ENCODE data around the gene WAPL. TPM values are rescaled to one million over a fixed set of nuclear protein-coding genes. Genes with fewer than 3 reads are reported as not detected.

The WAPL gene
- total RNA-seq, 1 donor from 2014 or later: 28.6 TPM

DNA sequence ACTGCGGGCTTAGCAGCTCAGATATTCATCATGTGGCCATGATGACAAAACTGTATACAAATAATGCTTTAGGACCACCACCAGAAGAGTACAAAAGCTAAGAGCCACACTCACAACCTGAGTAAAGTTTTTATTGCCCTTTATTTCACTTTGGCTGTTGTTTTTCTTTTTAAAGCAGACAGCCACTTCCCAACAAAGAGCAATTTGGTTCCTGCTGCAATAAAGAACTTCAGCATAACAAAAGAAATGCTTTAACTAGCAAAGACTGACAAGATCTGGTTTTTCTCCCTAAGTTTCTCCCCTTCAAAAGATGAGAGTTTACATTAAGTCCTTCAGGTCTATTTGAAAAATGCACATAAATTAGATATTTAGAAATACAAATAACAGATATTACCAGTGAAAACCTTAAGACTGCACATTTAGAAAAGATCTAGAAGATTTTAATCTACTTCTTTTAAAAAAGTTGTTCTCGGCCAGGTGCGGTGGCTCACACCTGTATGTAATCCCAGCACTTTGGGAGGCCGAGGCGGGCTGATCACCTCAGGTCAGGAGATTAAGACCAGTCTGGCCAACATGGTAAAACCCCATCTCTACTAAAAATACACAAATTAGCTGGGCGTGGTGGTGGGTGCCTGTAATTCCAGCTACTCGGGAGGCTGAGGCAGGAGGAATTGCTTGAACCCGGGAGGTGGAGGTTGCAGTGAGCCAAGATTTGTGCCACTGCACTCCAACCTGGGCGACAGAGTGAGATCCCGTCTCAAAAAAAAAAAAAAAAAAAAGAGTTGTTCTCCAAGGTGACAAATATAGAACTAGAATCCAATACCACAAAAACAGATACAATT, 59.4 kb downstream of the WAPL start:
- DNase-seq (ENCODE audit: low spot score): no peak

DNA sequence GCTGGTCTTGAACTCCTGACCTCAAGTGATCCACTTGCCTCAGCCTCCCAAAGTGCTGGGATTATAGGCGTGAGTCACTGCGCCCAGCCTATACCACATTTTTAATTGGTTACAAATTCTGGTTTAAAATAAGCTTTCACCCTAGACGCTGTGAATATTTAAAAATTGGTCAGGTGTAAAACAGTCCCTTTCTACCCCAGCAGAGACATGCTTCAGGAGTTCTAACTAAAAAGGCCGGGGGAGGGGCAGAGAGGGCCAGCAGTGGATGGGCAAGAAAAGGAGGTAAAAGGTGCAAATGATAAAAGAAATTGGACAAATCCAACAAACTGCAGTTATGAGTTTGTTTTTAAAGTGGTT, 70.0 kb downstream of the WAPL start:
- DNase-seq (ENCODE audit: low spot score): no peak

DNA sequence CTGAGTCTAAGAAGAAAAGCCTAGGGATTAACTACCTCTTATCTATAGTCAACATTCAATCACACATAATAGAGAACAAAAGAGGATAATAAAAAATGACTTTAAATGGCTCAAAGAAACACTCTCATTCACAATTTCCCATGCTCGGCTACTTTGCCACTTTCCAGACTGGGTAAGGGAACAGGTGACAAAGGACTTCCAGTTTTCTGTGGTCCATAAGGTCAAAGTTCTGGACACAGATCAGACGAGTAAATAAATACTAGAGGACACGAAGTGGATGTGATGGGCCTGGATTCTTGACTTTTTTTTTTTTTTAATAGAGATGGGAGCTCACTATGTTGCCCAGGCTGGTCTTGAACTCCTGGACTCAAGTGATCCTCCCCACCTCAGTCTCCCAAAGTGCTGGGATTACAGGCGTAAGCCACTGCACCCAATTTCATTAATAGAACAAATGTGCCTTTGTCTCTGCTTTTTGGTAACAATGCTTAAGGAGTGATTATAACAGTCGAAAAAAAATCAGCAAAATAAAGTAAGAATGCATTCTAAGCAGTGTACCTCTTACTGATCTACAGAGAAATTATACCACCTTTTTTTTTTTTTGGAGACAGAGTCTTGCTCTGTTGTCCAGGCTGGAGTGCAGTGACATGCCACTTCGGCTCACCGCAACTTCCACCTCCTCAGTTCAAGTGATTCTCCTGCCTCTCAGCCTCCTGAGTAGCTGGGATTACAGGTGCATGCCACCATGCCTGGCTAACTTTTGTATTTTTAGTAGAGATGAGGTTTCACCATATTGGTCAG, 70.6 kb downstream of the WAPL start:
- DNase-seq (ENCODE audit: low spot score): no peak

DNA sequence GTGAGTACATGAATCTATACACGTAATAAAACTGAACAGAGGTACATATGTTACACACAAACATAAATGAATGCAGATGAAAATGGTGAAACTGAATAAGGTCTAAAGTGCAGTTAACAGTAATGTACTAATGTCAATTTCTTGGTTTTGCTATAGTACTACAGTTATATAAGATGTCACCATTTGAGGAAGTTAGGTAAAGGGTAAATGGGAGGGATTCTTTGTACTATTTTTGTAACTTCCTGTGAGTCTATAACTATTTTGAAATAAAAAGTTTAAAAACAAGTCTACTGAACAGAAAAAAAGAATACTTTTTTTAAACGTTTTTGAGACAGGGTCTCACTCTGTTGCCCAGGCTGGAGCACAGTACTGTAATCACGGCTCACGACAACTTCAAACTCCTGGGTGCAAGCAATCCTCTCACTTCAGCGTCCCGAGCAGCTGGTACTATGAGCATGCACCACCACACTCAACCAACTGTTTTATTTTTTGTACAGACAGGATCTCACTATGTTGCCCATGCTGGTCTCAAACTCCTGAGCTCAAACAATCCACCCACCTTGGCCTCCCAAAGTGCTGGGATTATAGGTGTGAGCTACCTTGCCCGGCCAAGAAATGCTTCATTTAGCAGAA, 71.5 kb downstream of the WAPL start:
- DNase-seq (ENCODE audit: low spot score): no peak

DNA sequence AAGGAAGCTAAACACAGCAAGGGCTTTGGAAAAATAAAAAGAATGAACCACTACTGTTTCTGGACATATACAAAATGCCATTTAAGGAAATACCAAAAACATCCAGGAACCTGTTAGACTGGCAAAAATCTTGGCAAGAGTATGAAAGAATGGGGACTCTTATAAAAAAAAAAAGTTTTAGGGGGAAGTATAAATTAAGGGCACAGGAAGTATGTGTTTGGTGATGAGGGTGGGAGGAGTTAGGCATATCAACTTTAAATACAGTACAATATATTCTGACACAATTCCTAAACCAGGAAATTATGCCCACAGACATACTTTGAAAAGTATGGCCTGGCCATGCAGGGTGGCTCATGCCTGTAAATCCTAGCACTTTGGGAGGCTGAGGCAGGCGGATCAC, 74.2 kb downstream of the WAPL start:
- no peak for DNase-seq (ENCODE audit: low spot score)

DNA sequence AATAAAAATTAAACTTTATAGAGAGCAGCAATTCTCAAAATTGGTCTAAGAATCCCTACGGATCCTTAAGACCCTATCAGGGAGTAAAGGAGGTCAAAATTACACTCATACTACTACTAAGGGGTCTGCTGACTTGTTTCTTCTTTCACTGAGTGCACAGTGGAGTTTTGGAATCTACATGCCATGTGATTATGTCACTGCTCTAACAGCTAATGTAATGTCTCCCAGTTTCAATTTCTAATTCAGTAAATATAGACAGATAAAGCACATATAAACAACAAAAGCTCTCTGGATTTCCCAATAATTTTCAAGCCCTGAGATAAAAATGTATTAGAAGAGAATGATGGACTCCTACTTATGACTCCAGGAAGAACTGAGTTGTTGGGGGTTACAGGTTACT, 74.6 kb downstream of the WAPL start:
- DNase-seq (ENCODE audit: low spot score): no peak

DNA sequence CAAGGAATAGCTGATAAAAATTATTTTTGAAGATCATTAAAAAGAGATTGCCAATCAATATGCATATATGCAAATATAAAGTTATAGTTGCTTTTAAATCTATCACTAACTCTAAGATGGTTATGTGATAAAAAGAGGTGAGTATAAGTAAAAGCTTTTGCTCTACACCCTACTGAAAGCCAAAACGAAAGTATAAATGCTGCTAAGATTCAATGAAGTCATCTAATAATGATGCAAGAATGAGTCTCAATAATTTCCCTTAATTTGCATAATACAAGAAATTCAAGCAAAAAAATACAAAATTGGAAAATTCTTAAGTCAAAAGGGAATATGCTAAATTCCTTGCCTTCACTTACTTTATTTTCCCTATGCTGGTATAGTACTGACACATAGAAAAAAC, 75.2 kb downstream of the WAPL start:
- DNase-seq (ENCODE audit: low spot score): no peak

DNA sequence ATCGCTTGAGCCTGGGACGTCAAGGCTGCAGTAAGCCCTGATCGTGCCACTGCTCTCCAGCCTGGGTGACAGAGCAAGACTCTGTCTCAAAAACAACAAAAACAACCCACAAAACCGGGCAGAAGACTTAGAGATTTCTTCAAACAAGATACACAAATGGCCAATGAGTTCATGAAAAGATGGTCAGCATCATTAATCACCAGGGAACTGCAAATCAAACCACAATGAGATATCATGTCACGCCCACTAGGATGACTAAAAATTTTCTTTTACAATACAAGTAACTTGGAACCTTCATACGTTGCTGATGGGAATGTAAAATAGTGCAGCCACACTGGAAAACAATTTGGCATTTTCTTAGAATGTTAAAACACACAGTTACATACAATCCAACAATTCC, 77.7 kb downstream of the WAPL start:
- no peak for DNase-seq (ENCODE audit: low spot score)

DNA sequence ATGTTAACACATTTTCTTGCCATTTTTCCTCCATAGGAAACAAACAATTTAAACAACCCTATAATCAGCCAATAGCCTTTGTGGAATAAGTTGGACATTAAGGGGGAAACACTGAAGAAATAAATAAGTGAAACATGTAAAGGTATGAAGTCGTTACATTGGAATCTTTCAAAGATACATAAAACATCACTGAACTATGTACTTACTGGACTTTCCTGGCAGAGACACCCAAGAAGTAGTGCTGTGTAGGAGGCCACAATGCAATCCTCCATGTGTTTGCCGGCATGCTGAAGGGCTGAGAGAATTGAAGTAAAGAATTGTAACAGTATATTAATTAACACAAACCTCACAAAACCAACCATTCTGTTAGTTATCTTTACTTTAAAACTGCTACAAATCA, 78.5 kb downstream of the WAPL start:
- DNase-seq (ENCODE audit: low spot score): no peak

DNA sequence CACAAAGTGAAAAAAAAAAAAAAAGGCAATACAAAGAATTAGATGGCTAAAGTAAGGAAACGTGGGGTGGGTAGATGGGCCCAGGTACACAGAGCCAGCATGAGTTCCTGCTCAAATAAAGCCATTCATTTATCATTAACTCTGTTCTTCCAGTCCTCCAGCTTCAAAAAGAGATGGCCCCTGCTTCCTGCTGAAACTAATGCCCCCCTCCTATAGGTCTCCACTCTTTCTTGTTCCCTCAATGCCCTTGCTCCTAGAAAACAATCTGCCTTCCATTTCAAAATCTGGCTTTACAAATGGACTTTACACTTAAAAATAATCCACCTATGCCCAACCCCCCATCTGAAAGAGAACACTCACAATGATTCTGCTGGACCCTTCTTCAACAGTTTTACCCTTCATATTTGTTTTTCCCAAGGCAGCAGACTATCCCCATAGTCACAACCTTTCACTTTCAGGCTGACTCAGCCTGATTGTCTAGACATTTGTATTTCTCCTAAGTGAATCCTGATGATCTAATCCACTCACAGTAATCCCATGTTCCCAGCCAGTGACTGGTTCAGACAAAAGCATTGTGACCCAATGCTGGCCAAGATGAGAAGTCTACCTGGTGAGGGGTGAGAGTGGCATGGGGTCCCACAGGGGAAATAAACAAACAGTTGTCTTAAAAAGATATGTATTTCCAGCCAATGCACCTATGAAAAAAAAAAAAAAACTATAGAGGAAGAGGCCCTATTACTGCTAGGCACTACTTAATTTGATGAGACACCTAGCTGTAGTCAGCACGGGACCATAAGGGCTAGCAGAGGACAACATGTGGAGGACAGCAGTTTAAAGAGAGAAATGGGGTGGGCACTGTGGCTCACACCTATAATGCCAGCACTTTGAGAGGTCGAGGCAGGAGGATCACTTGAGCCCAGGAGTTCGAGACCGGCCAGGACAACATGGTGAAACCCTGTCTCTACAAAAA, 80.4 kb downstream of the WAPL start:
- DNase-seq (ENCODE audit: low spot score): no peak

DNA sequence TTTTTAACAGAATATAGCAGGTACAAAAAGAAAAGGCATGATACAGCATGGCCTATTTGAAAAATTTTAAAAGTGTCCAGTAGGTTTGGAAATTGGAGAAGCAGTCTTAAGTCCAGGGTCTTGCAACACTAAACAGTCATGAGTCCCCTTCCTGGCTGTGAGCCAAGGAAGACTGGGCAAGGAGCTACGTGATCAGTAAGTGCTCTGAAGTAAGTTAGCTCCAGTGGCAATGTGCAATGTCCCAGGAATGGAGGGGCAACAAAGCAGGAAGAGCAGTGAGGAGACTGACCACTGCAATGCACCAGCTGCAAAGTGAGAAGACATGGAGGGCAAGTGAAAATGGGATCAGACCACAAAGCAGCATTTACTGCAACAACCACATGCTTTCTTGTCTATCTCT, 82.0 kb downstream of the WAPL start:
- DNase-seq (ENCODE audit: low spot score): peak; percentile 72

DNA sequence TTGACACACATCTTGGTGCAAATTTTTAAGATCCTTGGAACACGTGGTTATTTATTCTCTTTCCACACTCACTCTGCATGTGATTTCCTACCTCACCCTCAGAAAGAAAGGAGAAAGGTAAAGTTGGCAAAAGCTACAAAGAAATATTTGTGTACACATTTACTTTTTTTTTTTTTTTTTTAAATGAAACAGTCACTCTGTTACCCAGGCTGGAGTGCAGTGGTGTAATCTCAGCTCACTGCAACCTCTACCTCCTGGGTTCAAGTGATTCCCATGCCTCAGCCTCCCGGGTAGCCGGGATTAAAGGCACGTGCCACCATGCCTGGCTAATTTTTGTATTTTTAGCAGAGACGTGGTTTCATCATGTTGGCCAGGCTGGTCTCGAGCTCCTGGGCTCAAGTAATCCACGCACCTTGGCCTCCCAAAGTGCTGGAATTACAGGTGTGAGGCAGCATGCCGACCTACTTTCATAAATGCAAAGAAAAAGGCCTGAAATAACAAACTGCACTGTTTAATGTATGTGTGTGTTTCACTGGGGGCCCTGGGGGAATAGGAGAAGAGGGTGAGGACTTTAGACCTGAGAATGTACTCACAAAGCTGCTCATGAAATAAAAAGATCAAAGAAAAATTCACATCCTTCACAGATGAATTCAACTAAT, 83.4 kb downstream of the WAPL start:
- DNase-seq (ENCODE audit: low spot score): no peak

DNA sequence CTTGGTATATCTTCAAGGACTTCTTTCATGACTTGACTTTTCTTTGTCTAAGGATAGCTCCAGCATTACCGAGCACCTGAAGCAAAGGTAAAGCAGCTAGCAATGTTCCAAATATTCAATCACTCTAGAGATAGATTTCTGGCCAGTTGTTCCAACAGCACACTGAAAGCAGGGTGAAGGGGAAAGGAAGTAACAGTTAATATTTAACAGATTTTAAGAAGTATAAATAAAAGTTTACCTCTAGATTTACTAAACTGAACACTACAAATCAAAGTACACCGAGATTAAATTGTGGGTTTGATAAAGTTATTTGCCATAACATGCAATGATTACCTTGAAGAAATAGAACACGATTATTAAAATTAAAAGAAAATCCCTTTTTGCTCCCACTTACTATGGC, 84.1 kb downstream of the WAPL start:
- DNase-seq (ENCODE audit: low spot score): no peak

DNA sequence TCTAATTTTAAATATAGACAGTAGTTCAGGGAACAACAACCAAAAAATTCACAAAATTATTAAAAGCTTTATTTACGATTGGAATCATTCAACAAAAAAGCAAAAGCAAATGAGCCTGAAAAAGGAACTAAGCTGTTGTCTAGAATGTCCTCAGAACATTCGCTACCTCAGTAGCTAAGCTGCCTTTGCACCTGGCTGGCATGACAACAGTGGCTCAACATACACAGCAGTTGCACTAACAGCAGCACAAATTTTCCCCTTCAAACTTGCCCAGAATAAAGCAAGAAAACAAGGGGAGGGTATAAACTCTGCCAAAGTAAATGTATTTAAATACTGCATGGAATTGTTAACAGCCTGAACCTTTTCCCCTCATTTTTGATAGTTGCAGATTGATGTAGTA, 84.6 kb downstream of the WAPL start:
- no peak for DNase-seq (ENCODE audit: low spot score)

DNA sequence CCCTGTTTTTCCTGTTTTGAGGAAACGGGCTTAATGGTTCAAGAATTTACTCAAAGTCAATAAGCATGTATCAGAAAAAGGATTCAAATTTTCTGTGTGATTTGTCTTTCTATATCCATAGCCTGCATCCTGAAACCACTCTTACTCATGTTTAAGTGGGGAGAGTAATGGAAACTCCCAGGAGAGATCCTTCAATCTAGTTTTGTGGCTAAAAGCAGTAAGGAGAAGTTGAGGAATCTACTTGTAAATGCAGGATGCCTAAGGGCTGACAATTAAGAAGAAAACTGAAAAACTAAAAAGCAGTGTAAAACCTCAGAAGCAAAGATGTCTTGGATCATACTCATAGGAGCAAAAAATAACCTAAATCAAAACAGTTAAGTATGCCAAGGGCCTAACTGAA, 86.9 kb downstream of the WAPL start:
- DNase-seq (ENCODE audit: low spot score): no peak

DNA sequence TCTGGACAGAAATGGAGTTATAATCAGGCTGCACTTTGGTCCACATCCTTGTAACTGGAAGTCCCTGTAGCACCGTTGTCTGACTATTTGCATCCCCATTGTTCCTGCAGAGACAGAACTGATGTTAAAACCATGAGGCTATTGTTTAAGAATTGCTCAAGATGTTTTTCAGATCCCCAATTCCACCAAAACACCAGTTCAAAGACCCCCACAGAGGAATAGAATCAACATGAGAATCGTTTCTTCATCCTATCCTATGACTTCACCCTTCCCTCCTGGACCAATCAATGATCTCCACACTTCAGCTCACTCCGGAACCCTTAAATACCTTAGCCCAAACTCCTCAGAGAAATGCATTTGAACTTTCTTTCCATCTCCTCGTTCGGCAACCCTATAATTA, 97.9 kb downstream of the WAPL start:
- no peak for DNase-seq (ENCODE audit: low spot score)

DNA sequence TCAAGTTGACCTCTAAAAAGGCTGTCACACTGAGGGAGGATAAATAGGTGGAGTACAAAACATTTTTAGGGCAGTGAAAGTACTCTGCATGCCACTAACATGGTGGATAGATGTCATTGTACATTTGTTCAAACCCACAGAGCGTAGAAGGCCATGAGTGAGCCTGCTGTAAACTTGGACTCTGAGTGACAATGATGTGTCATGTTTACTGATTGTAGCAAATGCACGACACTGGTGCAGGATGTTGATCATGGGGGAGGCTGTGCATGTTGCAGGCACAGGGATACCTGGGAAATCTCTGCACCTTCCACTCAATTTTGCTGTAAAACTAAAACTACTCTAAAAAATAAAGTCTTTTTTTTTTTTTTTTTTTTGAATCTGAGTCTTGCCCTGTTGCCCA, 102.5 kb downstream of the WAPL start:
- no peak for DNase-seq (ENCODE audit: low spot score)

DNA sequence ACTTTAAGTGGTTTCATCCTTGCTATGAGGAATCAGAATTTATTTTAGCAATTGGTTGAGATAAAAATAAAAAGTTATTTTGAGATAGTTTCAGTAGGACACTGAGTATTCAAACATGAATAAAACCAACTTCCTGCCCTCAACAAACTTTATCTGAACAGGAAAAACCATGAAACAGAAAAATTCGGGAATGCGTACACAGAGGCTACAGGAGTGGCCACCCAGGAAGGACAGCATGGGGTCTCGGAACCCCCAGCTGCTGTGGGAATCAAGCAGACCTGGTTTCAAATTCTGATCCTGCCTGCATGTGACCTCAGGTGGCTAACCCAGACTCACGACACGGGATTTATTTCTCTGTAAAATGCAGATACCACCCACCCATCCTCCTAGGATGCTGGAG, 106.0 kb downstream of the WAPL start:
- no peak for DNase-seq (ENCODE audit: low spot score)

DNA sequence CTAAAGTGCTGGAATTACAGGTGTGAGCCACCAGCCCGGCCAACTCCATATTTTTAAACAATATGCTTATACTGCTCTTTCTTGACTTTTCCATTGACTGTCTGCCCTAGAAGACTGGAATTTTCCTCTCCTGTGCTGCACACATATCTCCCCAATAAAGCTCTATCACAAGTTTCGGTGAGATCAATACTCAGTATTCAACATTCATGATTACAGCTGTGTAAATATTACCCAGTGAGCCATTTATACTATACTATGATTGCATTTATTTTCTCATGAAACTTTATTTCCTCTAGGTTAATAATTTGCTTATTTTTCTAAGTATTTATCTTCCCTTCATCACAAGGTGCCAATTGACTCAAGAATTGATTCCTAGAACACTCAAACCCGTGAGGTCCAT, 106.5 kb downstream of the WAPL start:
- no peak for DNase-seq (ENCODE audit: low spot score)

DNA sequence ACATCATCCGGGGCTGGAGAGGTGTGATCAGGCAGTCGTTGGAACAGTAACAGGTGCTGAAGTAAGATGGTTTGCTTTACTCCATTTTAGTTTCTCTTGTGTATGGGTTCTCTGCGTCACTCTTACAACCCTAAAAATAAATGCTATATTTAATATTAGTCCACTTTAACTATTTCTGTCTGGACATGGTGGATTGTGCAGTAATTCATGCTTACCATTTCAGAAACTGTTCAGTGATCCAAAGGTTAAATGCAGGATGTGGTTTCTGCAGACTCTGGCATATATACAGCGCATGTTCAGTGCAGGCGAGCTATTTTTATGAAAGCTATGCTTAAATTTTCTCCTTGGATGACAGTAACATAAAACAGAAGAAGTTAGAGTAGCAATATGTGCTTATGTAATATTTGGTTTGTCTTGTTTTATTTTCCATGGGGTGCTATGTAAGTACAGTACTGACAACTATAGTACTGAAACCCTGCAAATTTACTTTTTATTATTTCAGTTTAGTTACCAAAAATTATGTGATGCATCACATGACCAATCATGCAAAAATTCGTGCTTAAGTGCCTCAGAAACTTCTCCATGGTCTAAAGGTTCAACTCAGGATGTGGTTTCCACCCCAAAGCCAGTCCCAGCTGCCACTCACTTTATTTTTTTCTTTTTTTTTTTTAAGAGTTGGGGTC, 108.4 kb downstream of the WAPL start:
- no peak for DNase-seq (ENCODE audit: low spot score)

Measured in mucosa of gallbladder (tissue), 1 donor.